ENCODE data around the gene TCAIM. TPM values are rescaled to one million over a fixed set of nuclear protein-coding genes. Genes with fewer than 3 reads are reported as not detected.

The TCAIM gene
- total and polyA plus RNA-seq, 9 donors = 11.1 to 24.0 (median 21.9) TPM

GRCh38 chr3:44330444-44330843 is 8.1 kb upstream of the TCAIM start:
- DNase-seq = no peak
- Histone ChIP-seq H3K4me3 (no peak overlapping the region), H3K27ac (no peak overlapping the region), H3K36me3 (no peaks in the 10 kb centered on the region), H3K9me3 (no peaks in the 10 kb centered on the region), H3K4me1 (ENCODE audit: insufficient read depth) (no peaks in the 10 kb centered on the region), H3K27me3 (no peaks in the 10 kb centered on the region)
- intact Hi-C loops (cut with DNase I) = loop anchor here in 2 of 4 donors (10.0 kb wide), 2 partner anchors 64 to 294 kb away; partner anchors contain the start of gene ZNF197 (in 1 of the 2)
- TF ChIP-seq POLR2A (IDR thresholded peaks at IDR 0.05) (no peak), EP300 (IDR thresholded peaks at IDR 0.05) (no peak), CTCF (IDR thresholded peaks at IDR 0.05) (no peak)
- 85 to 91% (median 90%) methylated on average over 2 of the region's 2 CpGs for WGBS, 3 donors

GRCh38 chr3:44334326-44334725 is 4.2 kb upstream of the TCAIM start:
- DNase-seq = no peak
- Histone ChIP-seq H3K36me3 (no peaks in the 10 kb centered on the region), H3K27ac (no peak overlapping the region), H3K4me3 (no peak overlapping the region), H3K27me3 (no peaks in the 10 kb centered on the region), H3K9me3 (no peaks in the 10 kb centered on the region), H3K4me1 (ENCODE audit: insufficient read depth) (no peaks in the 10 kb centered on the region)
- 73 to 84% (median 80%) methylated on average over 2 of the region's 2 CpGs for WGBS, 3 donors
- no peak for TF ChIP-seq POLR2A (IDR thresholded peaks at IDR 0.05)
- no peak for TF ChIP-seq CTCF (IDR thresholded peaks at IDR 0.05)
- no peak for TF ChIP-seq EP300 (IDR thresholded peaks at IDR 0.05)
- intact Hi-C loops (cut with DNase I) = loop anchor here in 2 of 4 donors (10.0 kb wide), 2 partner anchors 60 to 290 kb away; partner anchors contain the start of gene ZNF197 (in 1 of the 2)

- TF ChIP-seq CTCF (IDR thresholded peaks at IDR 0.05) (no peak), EP300 (IDR thresholded peaks at IDR 0.05) (no peak), POLR2A (IDR thresholded peaks at IDR 0.05) (no peak)
- no peaks in the 10 kb centered on the region for H3K36me3 ChIP-seq
- H3K27ac ChIP-seq = peak overlapping the region; percentile 73 to 98
- H3K4me3 ChIP-seq = peak overlapping the region; percentile 76
- no peaks in the 10 kb centered on the region for H3K9me3 ChIP-seq
- intact Hi-C loops (cut with DNase I) = loop anchor here in 2 of 4 donors (10.0 kb wide), 2 partner anchors 57 to 287 kb away; partner anchors contain the start of gene ZNF197 (in 1 of the 2)
- DNase-seq = no peak
- WGBS, 3 donors = 50 to 59% (median 53%) methylated on average over 5 of the region's 5 CpGs
- H3K4me1 ChIP-seq (ENCODE audit: insufficient read depth) = no peaks in the 10 kb centered on the region
- no peaks in the 10 kb centered on the region for H3K27me3 ChIP-seq
Observed at GRCh38 chr3:44337248-44337785, 1.2 kb upstream of the TCAIM start.

- intact Hi-C loops (cut with DNase I) = loop anchor here in 2 of 4 donors (10.0 kb wide), 2 partner anchors 56 to 286 kb away; partner anchors contain the start of gene ZNF197 (in 1 of the 2)
- Histone ChIP-seq H3K27ac (peak overlapping the region; percentile 73 to 98), H3K9me3 (no peaks in the 10 kb centered on the region), H3K27me3 (no peaks in the 10 kb centered on the region), H3K4me1 (ENCODE audit: insufficient read depth) (no peaks in the 10 kb centered on the region), H3K36me3 (no peaks in the 10 kb centered on the region), H3K4me3 (peak overlapping the region; percentile 76)
- WGBS, 3 donors = 0 to 1% (median 0%) methylated on average over 15 of the region's 15 CpGs
- no peak for DNase-seq
- no peak for TF ChIP-seq POLR2A (IDR thresholded peaks at IDR 0.05)
- no peak for TF ChIP-seq CTCF (IDR thresholded peaks at IDR 0.05)
- no peak for TF ChIP-seq EP300 (IDR thresholded peaks at IDR 0.05)
Observed at GRCh38 chr3:44338828-44339127, 212 bp downstream of the TCAIM start.
